Erythroblast (primary cell): ENCODE results near the gene CLDN10.

Experiments
- GATA1 ChIP-seq: IDR thresholded peaks from 2 replicates; pipeline ENCODE4 v1.6.1; 2011; ENCODE audit warnings: low read depth, mild to moderate bottlenecking, control low read depth, low read length, moderate library complexity
- POLR2A ChIP-seq: IDR thresholded peaks from 2 replicates; pipeline ENCODE4 v1.6.1; 2011; ENCODE audit warnings: mild to moderate bottlenecking, low read length

- no peak for TF ChIP-seq POLR2A
- no peak for TF ChIP-seq GATA1
Observed at GRCh38 chr13:95516021-95516420, 36.5 kb upstream of the CLDN10 start.
